Heart left ventricle (tissue), 16 donors: ENCODE data around the gene CAND2. TPM values are rescaled to one million over a fixed set of nuclear protein-coding genes. Genes with fewer than 3 reads are reported as not detected.
A peak's percentile ranks its signal among the peaks of the same experiment; 100 is the strongest.

Experiments used
- ATAC-seq, 4 donors: fragments of 200-7000 bp; cut with Tn5 transposase; one replicate each; pipeline ENCODE4 v1.9.1; 2020 to 2022; ENCODE audit warnings: moderate library complexity in 4 of 4, mild to moderate bottlenecking in 3 of 4, moderate number of reproducible peaks in 1 of 4
- DNase-seq, 5 donors: peaks; one replicate each; pipeline ENCODE4 v3.0.0-alpha.2; 2020
- H3K27ac ChIP-seq, 12 donors: fragments of 200-600 bp; sonication (generic) in 4 of 12; one replicate each; pipeline versions ENCODE4 v1.5.0 to v1.8.0; 2016 to 2022; ENCODE audit warnings: mild to moderate bottlenecking in 2 of 12
- H3K27me3 ChIP-seq, 9 donors: fragments of 200-600 bp; sonication (generic) in 2 of 9; one replicate each; pipeline versions ENCODE4 v1.5.1 to v1.8.0; 2016 to 2022; ENCODE audit warnings: mild to moderate bottlenecking in 3 of 9
- H3K36me3 ChIP-seq, 9 donors: fragments of 200-600 bp; sonication (generic) in 2 of 9; one replicate each; pipeline versions ENCODE4 v1.5.0 to v1.8.0; 2018 to 2022; ENCODE audit warnings: mild to moderate bottlenecking in 2 of 9
- H3K4me1 ChIP-seq, 12 donors: fragments of 200-600 bp; sonication (generic) in 4 of 12; one replicate each; pipeline versions ENCODE4 v1.5.0 to v1.8.0; 2016 to 2022; ENCODE audit warnings: mild to moderate bottlenecking in 3 of 12
- H3K4me3 ChIP-seq, 12 donors: fragments of 200-600 bp; sonication (generic) in 4 of 12; one replicate each; pipeline versions ENCODE4 v1.5.0 to v1.8.0; 2017 to 2022; ENCODE audit warnings: mild to moderate bottlenecking in 9 of 12, moderate library complexity in 4 of 12
- H3K9me3 ChIP-seq, 12 donors: fragments of 200-600 bp; sonication (generic) in 4 of 12; one replicate each; pipeline versions ENCODE4 v1.5.0 to v1.8.0; 2016 to 2022; ENCODE audit warnings: mild to moderate bottlenecking in 1 of 12
- CTCF ChIP-seq, 12 donors: fragments of 200-600 bp; sonication (generic) in 4 of 12; IDR thresholded peaks; one replicate each; pipeline versions ENCODE4 v1.5.0 to v1.8.0; 2018 to 2022; ENCODE audit warnings: antibody characterized with exemption in 12 of 12, mild to moderate bottlenecking in 5 of 12
- POLR2A ChIP-seq, 2 donors: fragments of 450-650 bp; IDR thresholded peaks; one replicate each; pipeline ENCODE4 v1.6.1; 2017; ENCODE audit warnings: antibody characterized with exemption in 2 of 2, mild to moderate bottlenecking in 2 of 2, moderate library complexity in 2 of 2
- WGBS, 4 donors: extraction: QIAGEN DNeasy Blood & Tissue Kit in 2 of 4; methylation state at CpG; one replicate each; pipeline versions ENCODE4 v1.1.5 to v1.1.7; 2013 to 2018; 5-methylcytosine and 5-hydroxymethylcytosine counted together
- intact Hi-C, 10 donors: fragments of 100-400 bp; cut with DNase I; formaldehyde crosslinking; loops; one replicate each; pipeline versions ENCODE4 v1.11.1 to v1.14.2; 2022
- polyA plus RNA-seq, 2 donors: library from polyadenylated mRNA; stranded (reverse); fragments of 200-250 nt; gene quantifications; one replicate each; pipeline ENCODE4 v1.2.3, GENCODE V29; 2013
- total RNA-seq, 9 donors: library from RNA; depleted of rRNA in 2 of 9; stranded (reverse); fragments of >200 nt in 2 of 9; fragmentation: NEBNext Ultra II Directional in 3 of 9; extraction: Animal tissue kit (Norgen Biotek cat#: 25700) in 3 of 9; gene quantifications; one replicate each; pipeline versions ENCODE4 v1.1.0 to v1.2.4, GENCODE V29; 2016 to 2023
- donor health status: ischemic (EF 13 %, LVEDD 7.1; RV severe dilation, severe dysfunction).
- donor health status: healthy with polysubstance abuse.
- donor health status: DM: no; HTN: yes; CAD: no.
- donor health status: DM: no; HTN: no; CAD: no.
- donor health status: ischemic (EF 25% LVEDD 6.9; RV normal size, moderate dysfunction).
- donor health status: ischemic (EF 25% LVEDD 5.7; RV mildly dilated, moderate dysfunction).
- donor health status: healthy.
- donor health status: DM: yes; HTN: yes; CAD: no.
- donor health status: ischemic (EF 35%, LVEDD 5.7; RV mildly dilated, moderate dysfunction).
- donor health status: nonischemic (EF 11% LVEDD 7.7; RV severe dilation, severe dysfunction).
- donor health status: DM: yes; HTN: yes; CAD: no.
- donor health status: PGD.
- donor health status: ischemic (EF 29% LVEDD 5.4; RV normal size, mild dysfunction).
- donor health status: nonischemic (EF 23%, LVEDD 6.1; RV moderate dilation, normal function).

CAND2 gene
- total and polyA plus RNA-seq, 11 donors, result 11.7 to 87.5 (median 67.2) TPM

- no peaks in the 10 kb centered on the region for H3K36me3 ChIP-seq
- no peak overlapping the region for H3K27ac ChIP-seq
- H3K4me1 ChIP-seq, result peaks cover 0 to 13% (median 8%) of the 10 kb centered on the region in 12 donors
- H3K9me3 ChIP-seq, result peaks cover 0 to 11% (median 5%) of the 10 kb centered on the region in 12 donors
- H3K4me3 ChIP-seq, result peak overlapping the region in 9 of 12 donors; percentile 1 to 47 (median 26)
- ATAC-seq (peak; percentile 15 to 82 (median 54)), DNase-seq (peak; percentile 30 to 72 (median 57))
- 18 to 38% (median 27%) methylated on average over 5 to 28 of the region's 28 CpGs for WGBS, 4 donors
- H3K27me3 ChIP-seq, result peaks cover 0 to 13% (median 0%) of the 10 kb centered on the region in 9 donors
- intact Hi-C loops, result loop anchor here in 9 of 10 donors (2.0 to 10.0 kb wide), 7 partner anchors 22 to 786 kb away; no protein-coding TSS in a partner anchor
- no peak for TF ChIP-seq CTCF (IDR thresholded peaks at IDR 0.05)
Measured at GRCh38 chr3:12869035-12869621, 72.6 kb downstream of the CAND2 start.

- no peak for TF ChIP-seq POLR2A (IDR thresholded peaks at IDR 0.05)
- H3K27me3 ChIP-seq, result peaks cover 0 to 13% (median 0%) of the 10 kb centered on the region in 9 donors
- ATAC-seq, result peak in 1 of 4 donors; percentile 12
- H3K4me1 ChIP-seq, result peaks cover 0 to 17% (median 10%) of the 10 kb centered on the region in 12 donors
- intact Hi-C loops, result loop anchor here in 2 of 10 donors (10.0 kb wide), 2 partner anchors 584 to 956 kb away; no protein-coding TSS in a partner anchor
- no peak overlapping the region for H3K27ac ChIP-seq
- peak in 4 of 5 donors; percentile 35 to 73 (median 56) for DNase-seq
- 67 to 77% (median 69%) methylated on average over 9 of the region's 9 CpGs for whole genome bisulfite sequencing, 4 donors
- no peak overlapping the region for H3K4me3 ChIP-seq
- no peaks in the 10 kb centered on the region for H3K36me3 ChIP-seq
- peaks cover 0 to under 1% (median 0%) of the 10 kb centered on the region in 12 donors for H3K9me3 ChIP-seq
Measured at GRCh38 chr3:12870942-12871341, 74.5 kb downstream of the CAND2 start.

GRCh38 chr3:12871404-12871983 is 75.0 kb downstream of the CAND2 start:
- WGBS, 4 donors, result 80 to 88% (median 84%) methylated on average over 12 of the region's 12 CpGs
- DNase-seq (peak in 1 of 5 donors; percentile 1), ATAC-seq (no peak)
- no peak overlapping the region for H3K27ac ChIP-seq
- no peak overlapping the region for H3K4me3 ChIP-seq
- H3K36me3 ChIP-seq, result no peaks in the 10 kb centered on the region
- H3K27me3 ChIP-seq, result peaks cover 0 to 13% (median 0%) of the 10 kb centered on the region in 9 donors
- intact Hi-C loops, result loop anchor here in 2 of 10 donors (10.0 kb wide), 2 partner anchors 583 to 957 kb away; no protein-coding TSS in a partner anchor
- H3K4me1 ChIP-seq, result peaks cover 0 to 22% (median 13%) of the 10 kb centered on the region in 12 donors
- TF ChIP-seq POLR2A (IDR thresholded peaks at IDR 0.05) (no peak), CTCF (IDR thresholded peaks at IDR 0.05) (no peak)
- no peaks in the 10 kb centered on the region for H3K9me3 ChIP-seq

- Histone ChIP-seq H3K36me3 (no peaks in the 10 kb centered on the region), H3K4me3 (peak overlapping the region in 9 of 12 donors; percentile 15 to 47 (median 35)), H3K4me1 (peaks cover 0 to 11% (median 6%) of the 10 kb centered on the region in 12 donors), H3K27me3 (peaks cover 0 to 4% (median 0%) of the 10 kb centered on the region in 9 donors), H3K9me3 (no peaks in the 10 kb centered on the region), H3K27ac (no peak overlapping the region)
- TF ChIP-seq CTCF (IDR thresholded peaks at IDR 0.05), result peak in 11 of 12 donors; percentile 9 to 50 (median 31)
- TF ChIP-seq POLR2A (IDR thresholded peaks at IDR 0.05), result no peak
- intact Hi-C loops, result loop anchor here in 2 of 10 donors (10.0 kb wide), 2 partner anchors 579 to 961 kb away; no protein-coding TSS in a partner anchor
- DNase-seq, result peak; percentile 31 to 80 (median 68)
- 24 to 47% (median 36%) methylated on average over 29 to 60 of the region's 60 CpGs for WGBS, 4 donors
- ATAC-seq, result peak in 3 of 4 donors; percentile 71 to 82 (median 74)
Measured at GRCh38 chr3:12875857-12876836, 79.7 kb downstream of the CAND2 start.
